GOT3 (cell line): ENCODE measurements around the gene C8B.

Source experiments
- DNase-seq: peaks from one replicate; lab custom pipeline; 2025; ENCODE audit warnings: mixed read lengths; lab: John Stamatoyannopoulos, UW

Gene C8B

GRCh38 chr1:56965916-56966697 lies at the start of gene C8B:
TSS of gene C8B (minus strand) at chr1:56966015. CDS start at chr1:56965948, 67 bp downstream.
- no peak for DNase-seq

DNA sequence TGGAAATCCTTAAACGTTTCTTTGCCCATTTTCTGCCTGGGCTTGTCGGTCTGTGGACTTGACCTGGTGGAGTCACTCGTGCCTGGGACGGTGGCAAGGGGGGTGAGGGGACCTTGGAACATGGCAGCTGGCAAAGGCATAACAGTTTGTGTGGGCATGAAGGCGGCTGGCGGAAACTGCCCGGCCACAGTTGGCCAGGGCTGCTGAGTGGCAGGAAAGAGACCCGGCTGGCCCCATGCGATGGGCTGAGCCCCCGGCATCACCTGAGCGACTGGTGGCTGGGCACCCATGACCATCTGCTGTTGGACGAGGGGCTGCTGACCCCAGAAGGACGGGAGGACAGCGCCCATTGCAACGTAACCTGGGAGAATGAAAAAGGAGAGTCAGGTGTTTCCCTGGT lies 49.3 kb upstream of the C8B start:
- no peak for DNase-seq

DNA sequence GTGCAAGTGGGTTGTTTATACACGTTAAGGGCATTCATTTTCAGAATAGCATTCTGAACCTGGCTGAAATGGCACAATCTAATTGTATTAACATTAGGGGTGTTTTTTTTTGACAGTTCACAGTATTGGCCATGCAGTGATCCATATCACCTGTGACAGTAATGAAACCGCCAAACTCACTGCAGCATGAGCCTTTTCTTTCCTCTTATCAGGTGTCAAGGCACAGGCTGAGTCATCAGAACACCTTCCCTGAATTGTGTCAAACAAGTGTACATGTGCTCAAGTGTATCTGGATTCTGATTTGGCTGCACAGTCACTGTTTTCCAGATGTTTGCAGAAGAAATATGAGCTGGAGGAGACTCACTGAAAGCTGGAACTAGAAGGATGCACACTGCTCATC lies 47.7 kb upstream of the C8B start:
- DNase-seq, result no peak

DNA sequence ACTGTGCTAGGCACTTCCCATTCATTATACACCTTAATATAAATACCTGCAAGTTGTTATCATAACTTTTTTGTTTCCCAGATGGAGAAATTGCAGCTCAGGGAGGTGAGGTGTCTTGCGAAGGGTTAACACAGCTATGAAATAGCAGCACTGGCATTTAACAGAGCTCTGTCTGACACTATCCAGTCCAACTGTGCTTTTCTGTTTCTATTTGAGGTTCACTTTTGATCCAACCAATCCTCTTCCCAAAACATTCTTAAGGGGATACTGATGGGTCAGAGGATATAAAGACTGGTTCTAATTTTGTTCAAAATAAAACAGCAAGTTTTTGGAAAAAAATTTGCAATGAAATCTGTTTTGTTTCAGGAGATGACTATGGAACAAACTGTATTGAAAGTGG lies 46.5 kb upstream of the C8B start:
- DNase-seq, result no peak

DNA sequence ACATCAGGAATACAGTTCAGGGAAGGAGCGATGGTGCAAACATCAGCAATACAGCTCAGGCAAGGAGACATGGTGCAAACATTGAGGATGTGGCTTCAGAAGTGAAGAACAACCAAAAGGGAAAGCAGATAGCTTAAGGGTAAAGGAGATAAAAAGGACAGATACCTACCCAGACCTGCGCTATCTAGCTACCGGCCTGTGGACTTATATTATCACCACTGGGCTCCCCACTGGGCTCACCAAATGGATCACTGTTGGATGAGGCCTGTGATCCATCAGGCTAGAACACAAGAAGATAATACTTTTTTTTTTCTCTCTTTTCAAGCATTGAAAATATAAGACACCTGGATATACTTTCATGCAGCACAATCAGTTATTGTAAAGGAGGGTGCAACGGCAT lies 44.7 kb upstream of the C8B start:
- DNase-seq, result no peak

DNA sequence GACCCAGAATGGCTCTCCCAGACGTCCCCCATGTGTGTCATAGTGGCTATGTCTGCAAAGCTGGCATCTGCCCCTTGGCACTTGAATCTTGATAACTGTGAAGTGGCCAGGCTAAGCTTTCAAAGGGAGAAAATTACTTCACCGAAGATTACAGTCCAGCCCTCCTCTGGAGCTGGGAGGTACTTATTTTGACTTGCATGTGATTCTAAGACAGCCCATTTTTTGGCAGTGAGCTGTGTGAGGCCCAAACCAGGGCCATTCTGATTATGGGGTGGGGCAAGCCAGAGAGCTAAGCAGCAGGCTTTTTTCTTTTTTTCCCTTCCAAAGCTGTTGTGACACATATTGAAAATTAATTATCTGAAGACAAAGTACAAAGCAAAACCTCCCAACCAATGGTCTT lies 42.1 kb upstream of the C8B start:
- no peak for DNase-seq

- DNase-seq, result no peak
These were observed 41.7 kb upstream of the C8B start for GRCh38 chr1:57007472-57007871.

- no peak for DNase-seq
These were observed 37.8 kb upstream of the C8B start for GRCh38 chr1:57003398-57004139.

DNA sequence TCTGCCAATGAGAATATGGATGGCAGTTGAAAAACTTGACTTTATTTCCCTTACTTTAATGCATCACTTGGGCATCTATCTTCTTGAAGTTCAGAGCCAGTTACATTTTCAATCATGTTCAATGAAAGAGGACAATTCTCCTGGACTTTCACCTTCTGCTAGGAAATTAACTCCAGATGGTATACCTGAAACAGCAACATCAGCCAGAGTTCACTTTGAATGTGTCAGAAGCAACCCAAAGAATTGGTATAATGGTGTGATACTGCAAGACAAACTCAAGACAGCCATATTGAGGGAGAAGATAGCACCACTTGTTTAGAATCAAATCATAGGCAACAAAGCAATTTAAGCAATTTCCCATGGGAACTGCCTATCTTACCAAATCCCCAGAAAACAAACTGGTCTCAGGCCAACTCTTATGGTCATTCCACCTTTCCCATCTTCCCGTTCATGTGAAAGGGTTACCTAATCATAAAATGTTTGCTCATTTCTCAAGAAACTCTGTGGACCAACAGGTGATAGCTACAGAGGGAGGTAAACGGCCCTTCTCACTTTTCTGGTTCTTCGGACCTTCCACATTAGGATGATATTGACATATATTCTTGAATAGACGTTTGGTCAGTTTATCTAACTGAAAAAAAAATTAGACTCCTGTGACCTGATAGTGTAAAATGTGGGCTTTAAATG lies 29.7 kb upstream of the C8B start:
- DNase-seq, result no peak

DNA sequence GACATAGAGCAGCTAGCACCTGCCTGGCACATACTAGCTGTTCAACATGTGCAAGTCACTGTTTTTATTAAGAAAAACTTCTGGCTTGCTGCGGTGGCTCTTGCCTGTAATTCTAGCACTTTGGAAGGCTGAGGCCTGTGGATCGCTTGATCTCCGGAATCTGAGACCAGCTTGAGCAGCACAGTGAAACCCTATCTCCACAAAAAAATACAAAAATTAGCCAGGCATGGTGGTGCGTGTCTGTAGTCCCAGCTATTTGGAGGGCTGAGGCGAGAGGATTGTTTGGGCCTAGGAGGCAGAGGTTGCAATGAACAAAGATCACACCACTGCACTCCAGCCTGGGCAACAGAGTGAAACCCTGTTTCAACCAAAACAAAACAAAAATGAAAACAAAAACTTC lies 27.7 kb upstream of the C8B start:
- no peak for DNase-seq

DNA sequence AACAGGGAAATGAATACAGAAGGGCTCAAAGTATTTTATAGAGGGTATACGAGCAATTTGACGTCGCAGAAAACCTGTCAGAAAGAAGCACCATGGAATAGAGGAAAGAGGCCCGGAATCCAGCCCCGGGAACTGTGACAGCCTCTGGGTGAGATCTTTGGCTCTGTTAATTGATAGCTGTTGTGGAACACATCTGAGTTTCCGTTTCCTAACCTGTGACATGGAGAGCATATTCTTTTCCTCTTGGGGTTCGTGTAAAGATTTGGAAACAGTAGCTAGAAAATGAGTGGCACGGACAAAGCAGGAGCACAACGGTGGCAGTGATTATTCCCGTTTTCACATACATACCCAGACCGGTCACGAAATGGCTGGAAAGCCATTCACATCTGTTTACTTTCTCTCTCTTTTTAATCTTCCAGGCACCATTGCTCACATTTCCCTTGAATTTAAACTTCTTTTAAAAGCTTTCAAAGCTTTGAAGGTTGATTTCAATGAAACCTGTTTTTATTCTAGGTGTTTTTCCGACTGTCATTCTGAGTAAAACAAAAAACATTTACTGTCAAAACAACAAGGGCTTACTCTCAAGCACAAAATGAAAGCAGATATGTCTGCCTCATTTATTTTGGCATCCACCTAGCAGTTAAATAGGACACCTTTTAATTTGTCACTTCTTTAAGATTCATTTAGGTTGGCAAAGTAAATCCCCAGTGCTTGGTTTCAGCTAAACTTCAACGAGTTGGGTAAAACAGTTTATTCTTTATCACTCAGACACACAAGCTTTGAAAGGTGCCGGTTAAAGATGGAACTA lies 26.7 kb upstream of the C8B start:
- DNase-seq, result no peak

DNA sequence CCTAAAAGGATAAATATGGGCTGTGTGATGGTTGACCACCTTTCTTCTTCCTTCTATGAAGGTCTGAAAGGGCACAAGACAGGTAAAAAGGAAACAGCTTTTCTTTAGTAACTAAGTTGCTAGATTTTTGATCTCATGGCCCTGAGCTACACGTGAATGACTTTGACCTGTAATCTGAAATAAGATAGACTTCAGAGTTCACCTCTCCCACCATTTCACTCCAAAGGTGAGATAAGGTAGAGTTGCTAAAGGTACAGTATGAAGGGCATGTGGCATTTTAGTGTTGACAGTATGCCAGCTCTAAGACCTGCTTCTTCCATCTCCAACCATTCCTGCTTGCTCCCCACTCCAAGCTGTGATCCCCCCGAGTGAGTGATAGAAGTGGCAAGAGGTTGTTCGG lies 25.8 kb upstream of the C8B start:
- no peak for DNase-seq

GRCh38 chr1:56986397-56986796 lies 20.6 kb upstream of the C8B start:
- DNase-seq, result no peak

DNA sequence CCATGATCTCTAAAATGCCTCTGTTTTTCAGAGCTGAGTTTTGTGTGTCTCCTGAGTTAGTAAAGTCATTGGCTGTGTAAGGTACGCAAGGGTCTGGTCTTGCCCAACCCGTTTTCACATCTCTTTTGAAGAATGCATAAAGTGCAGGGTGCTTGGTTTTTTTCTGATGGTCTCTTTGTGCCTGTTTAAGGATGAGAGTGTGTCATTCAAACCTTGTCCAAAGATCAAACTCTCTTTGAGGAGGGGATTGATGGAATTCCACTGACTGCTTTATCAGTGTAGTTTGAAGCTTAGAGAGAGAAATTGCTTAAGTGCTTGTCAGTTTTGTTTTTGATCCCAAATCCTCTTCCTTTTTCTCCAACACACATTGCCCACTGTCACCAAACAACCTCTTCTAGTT lies 20.0 kb upstream of the C8B start:
- DNase-seq, result no peak

GRCh38 chr1:56983484-56983883 lies 17.7 kb upstream of the C8B start:
- DNase-seq, result no peak

DNA sequence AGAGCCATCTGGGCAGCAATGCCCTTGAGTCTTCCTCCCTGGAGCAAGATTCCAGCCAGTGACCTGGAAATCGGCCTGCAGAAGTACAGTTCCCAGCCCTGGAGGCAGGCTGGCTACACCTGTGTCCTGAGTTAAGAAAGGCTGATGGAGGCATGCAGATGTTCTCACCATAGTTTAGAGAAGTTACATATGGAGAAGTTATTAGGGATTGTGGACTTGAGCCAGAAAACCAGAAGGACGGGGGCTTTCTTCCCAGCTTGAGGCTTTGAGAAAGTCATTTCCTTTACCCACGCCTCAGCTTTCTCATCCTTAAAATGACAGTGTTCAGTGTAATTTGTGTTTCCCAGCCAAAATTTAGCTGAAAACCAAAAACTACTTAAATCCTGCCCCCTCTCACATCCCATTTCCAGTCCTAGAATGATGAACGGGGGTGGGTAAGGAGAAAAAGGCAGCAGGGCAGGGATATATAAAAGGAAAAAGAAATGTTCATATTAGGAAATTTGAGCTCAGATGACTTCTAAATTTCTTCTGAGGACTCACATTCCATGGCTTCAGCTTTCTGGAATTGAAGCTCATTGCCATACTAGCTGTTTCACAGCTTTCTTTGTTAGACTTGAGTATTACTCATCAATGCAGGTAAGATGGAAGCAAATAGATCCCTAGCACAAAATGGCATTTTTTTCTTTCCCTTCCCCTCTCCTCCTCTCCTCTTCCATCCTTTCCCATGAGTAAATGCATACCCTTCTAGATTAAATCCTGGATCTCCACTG lies 14.4 kb upstream of the C8B start:
- DNase-seq, result no peak

DNA sequence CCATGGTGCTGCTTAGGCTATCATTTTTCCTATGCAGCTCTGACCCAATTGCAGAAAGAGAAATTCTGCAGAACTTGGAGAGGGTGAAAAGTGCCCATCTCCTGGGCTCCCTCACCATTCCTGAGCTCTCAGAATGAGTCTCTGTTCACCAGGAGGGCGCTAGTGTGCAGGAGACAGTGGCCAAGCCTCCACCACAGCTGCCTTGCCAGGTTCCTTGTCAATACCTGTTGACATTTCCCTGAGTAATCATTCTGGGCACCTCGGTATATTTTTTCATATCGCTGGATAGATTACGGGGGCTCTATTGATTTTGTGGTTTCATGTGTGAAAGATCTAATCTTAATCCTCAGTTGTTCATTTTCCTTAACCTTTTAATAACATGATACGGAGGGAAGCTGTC lies 13.0 kb upstream of the C8B start:
- DNase-seq, result no peak

- DNase-seq, result no peak
These were observed 12.1 kb upstream of the C8B start for GRCh38 chr1:56977910-56978309.

DNA sequence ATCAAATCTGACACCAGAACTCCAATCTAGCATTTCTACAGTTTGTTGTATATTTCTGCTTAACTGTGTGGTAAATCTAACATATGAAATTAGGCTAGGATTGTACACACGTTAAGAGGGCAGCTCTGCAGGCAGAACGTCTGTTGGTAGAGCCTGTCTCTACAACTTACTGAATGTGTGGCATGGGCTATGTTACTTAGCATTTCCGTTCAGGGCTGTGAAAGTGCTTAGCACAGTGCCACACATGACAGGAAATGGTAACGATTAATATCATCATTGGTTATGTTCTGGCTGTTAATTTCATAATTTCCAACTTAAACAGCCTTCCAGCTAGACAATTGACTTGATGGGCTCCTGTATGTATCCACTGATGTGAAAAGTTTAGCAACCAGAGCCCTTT lies 9.6 kb upstream of the C8B start:
- DNase-seq, result no peak

- no peak for DNase-seq
These were observed 8.3 kb upstream of the C8B start for GRCh38 chr1:56973923-56974742.

- no peak for DNase-seq
These were observed 7.2 kb upstream of the C8B start for GRCh38 chr1:56972976-56973375.
